ENCODE measurements around the gene TOX2.

Gene TOX2

GRCh38 chr20:44017211-44017610, 102.6 kb downstream of the TOX2 start:
- Histone ChIP-seq H3K36me3 (ENCODE audit: control insufficient read depth in 4 of 4, insufficient read depth in 4 of 4, low read length in 3 of 4) (no peaks in the 10 kb centered on the region), H3K27ac (ENCODE audit: insufficient read depth in 1 of 2, low read depth in 1 of 2, low read length in 2 of 2, poor library complexity in 1 of 2, severe bottlenecking in 2 of 2) (no peak overlapping the region), H3K9me3 (ENCODE audit: control extremely low read depth in 1 of 5, control insufficient read depth in 4 of 5, insufficient read depth in 2 of 5, low read depth in 1 of 5, low read length in 4 of 5) (no peaks in the 10 kb centered on the region), H3K27me3 (replicated peaks in 2 of 5; ENCODE audit: control insufficient read depth in 4 of 5, insufficient read depth in 5 of 5, low read length in 4 of 5) (peaks cover 0 to 79% (median 8%) of the 10 kb centered on the region in 5 experiments), H3K4me3 (ENCODE audit: control insufficient read depth in 1 of 7, extremely low read depth in 1 of 7, insufficient read depth in 4 of 7, low read depth in 2 of 7, low read length in 6 of 7) (no peak overlapping the region), H3K4me1 (ENCODE audit: control extremely low read depth in 1 of 4, control insufficient read depth in 4 of 4, insufficient read depth in 4 of 4, low read length in 3 of 4) (peaks cover 0 to 8% (median 3%) of the 10 kb centered on the region in 4 experiments)
- CTCF ChIA-PET: no interaction called here
- POLR2A ChIA-PET: no interaction called here
- 99% methylated on average over 10 of the region's 11 CpGs for WGBS (ENCODE audit: insufficient coverage)
- DNase-seq: no peak

- peaks cover 0 to 8% (median 3%) of the 10 kb centered on the region in 4 experiments for H3K4me1 ChIP-seq (ENCODE audit: control extremely low read depth in 1 of 4, control insufficient read depth in 4 of 4, insufficient read depth in 4 of 4, low read length in 3 of 4)
- ChIA-PET POLR2A (no interaction called here), CTCF (interaction anchor here (0.9 to 2.0 kb wide), 2 partner anchors 62 to 75 kb away, joined by 3 to 4 read pairs; no protein-coding TSS in a partner anchor)
- 81% methylated on average over 4 of the region's 4 CpGs for WGBS (ENCODE audit: insufficient coverage)
- H3K4me3 ChIP-seq (ENCODE audit: control insufficient read depth in 1 of 7, extremely low read depth in 1 of 7, insufficient read depth in 4 of 7, low read depth in 2 of 7, low read length in 6 of 7): no peak overlapping the region
- H3K27me3 ChIP-seq (replicated peaks in 2 of 5; ENCODE audit: control insufficient read depth in 4 of 5, insufficient read depth in 5 of 5, low read length in 4 of 5): peaks cover 0 to 82% (median 10%) of the 10 kb centered on the region in 5 experiments
- no peak overlapping the region for H3K27ac ChIP-seq (ENCODE audit: insufficient read depth in 1 of 2, low read depth in 1 of 2, low read length in 2 of 2, poor library complexity in 1 of 2, severe bottlenecking in 2 of 2)
- H3K9me3 ChIP-seq (ENCODE audit: control extremely low read depth in 1 of 5, control insufficient read depth in 4 of 5, insufficient read depth in 2 of 5, low read depth in 1 of 5, low read length in 4 of 5): no peaks in the 10 kb centered on the region
- no peak for DNase-seq
- H3K36me3 ChIP-seq (ENCODE audit: control insufficient read depth in 4 of 4, insufficient read depth in 4 of 4, low read length in 3 of 4): no peaks in the 10 kb centered on the region
Measured at GRCh38 chr20:44017905-44018258, 103.2 kb downstream of the TOX2 start.

GRCh38 chr20:44018259-44018941, 103.7 kb downstream of the TOX2 start:
- H3K27me3 ChIP-seq (replicated peaks in 2 of 5; ENCODE audit: control insufficient read depth in 4 of 5, insufficient read depth in 5 of 5, low read length in 4 of 5): peaks cover 0 to 81% (median 11%) of the 10 kb centered on the region in 5 experiments
- no peaks in the 10 kb centered on the region for H3K9me3 ChIP-seq (ENCODE audit: control extremely low read depth in 1 of 5, control insufficient read depth in 4 of 5, insufficient read depth in 2 of 5, low read depth in 1 of 5, low read length in 4 of 5)
- no peak overlapping the region for H3K27ac ChIP-seq (ENCODE audit: insufficient read depth in 1 of 2, low read depth in 1 of 2, low read length in 2 of 2, poor library complexity in 1 of 2, severe bottlenecking in 2 of 2)
- H3K4me3 ChIP-seq (ENCODE audit: control insufficient read depth in 1 of 7, extremely low read depth in 1 of 7, insufficient read depth in 4 of 7, low read depth in 2 of 7, low read length in 6 of 7): no peak overlapping the region
- ChIA-PET CTCF (interaction anchor here (0.9 to 2.0 kb wide), 2 partner anchors 61 to 76 kb away, joined by 3 to 4 read pairs; no protein-coding TSS in a partner anchor), POLR2A (no interaction called here)
- 77% methylated on average over 14 of the region's 15 CpGs for WGBS (ENCODE audit: insufficient coverage)
- no peak for DNase-seq
- peaks cover 0 to 8% (median 3%) of the 10 kb centered on the region in 4 experiments for H3K4me1 ChIP-seq (ENCODE audit: control extremely low read depth in 1 of 4, control insufficient read depth in 4 of 4, insufficient read depth in 4 of 4, low read length in 3 of 4)
- no peaks in the 10 kb centered on the region for H3K36me3 ChIP-seq (ENCODE audit: control insufficient read depth in 4 of 4, insufficient read depth in 4 of 4, low read length in 3 of 4)

- no peaks in the 10 kb centered on the region for H3K9me3 ChIP-seq (ENCODE audit: control extremely low read depth in 1 of 5, control insufficient read depth in 4 of 5, insufficient read depth in 2 of 5, low read depth in 1 of 5, low read length in 4 of 5)
- no peaks in the 10 kb centered on the region for H3K36me3 ChIP-seq (ENCODE audit: control insufficient read depth in 4 of 4, insufficient read depth in 4 of 4, low read length in 3 of 4)
- ChIA-PET POLR2A (no interaction called here), CTCF (interaction anchor here (2.0 kb wide), 1 partner anchor 61 kb away, joined by 4 read pairs; no protein-coding TSS in a partner anchor)
- no peak for DNase-seq
- WGBS (ENCODE audit: insufficient coverage): 84% methylated on average over 2 of the region's 2 CpGs
- peaks cover 0 to 81% (median 13%) of the 10 kb centered on the region in 5 experiments for H3K27me3 ChIP-seq (replicated peaks in 2 of 5; ENCODE audit: control insufficient read depth in 4 of 5, insufficient read depth in 5 of 5, low read length in 4 of 5)
- no peak overlapping the region for H3K27ac ChIP-seq (ENCODE audit: insufficient read depth in 1 of 2, low read depth in 1 of 2, low read length in 2 of 2, poor library complexity in 1 of 2, severe bottlenecking in 2 of 2)
- H3K4me1 ChIP-seq (ENCODE audit: control extremely low read depth in 1 of 4, control insufficient read depth in 4 of 4, insufficient read depth in 4 of 4, low read length in 3 of 4): peaks cover 0 to 8% (median 3%) of the 10 kb centered on the region in 4 experiments
- no peak overlapping the region for H3K4me3 ChIP-seq (ENCODE audit: control insufficient read depth in 1 of 7, extremely low read depth in 1 of 7, insufficient read depth in 4 of 7, low read depth in 2 of 7, low read length in 6 of 7)
Measured at GRCh38 chr20:44018942-44019637, 104.4 kb downstream of the TOX2 start.

- H3K4me3 ChIP-seq (ENCODE audit: control insufficient read depth in 1 of 7, extremely low read depth in 1 of 7, insufficient read depth in 4 of 7, low read depth in 2 of 7, low read length in 6 of 7): no peak overlapping the region
- WGBS (ENCODE audit: insufficient coverage): 46% methylated on average over 10 of the region's 13 CpGs
- peak in 2 of 3 donors; percentile 3 to 11 for DNase-seq
- H3K27ac ChIP-seq (ENCODE audit: insufficient read depth in 1 of 2, low read depth in 1 of 2, low read length in 2 of 2, poor library complexity in 1 of 2, severe bottlenecking in 2 of 2): no peak overlapping the region
- no peaks in the 10 kb centered on the region for H3K36me3 ChIP-seq (ENCODE audit: control insufficient read depth in 4 of 4, insufficient read depth in 4 of 4, low read length in 3 of 4)
- ChIA-PET CTCF (interaction anchor here (2.0 kb wide), 1 partner anchor 60 kb away, joined by 4 read pairs; no protein-coding TSS in a partner anchor), POLR2A (no interaction called here)
- H3K4me1 ChIP-seq (ENCODE audit: control extremely low read depth in 1 of 4, control insufficient read depth in 4 of 4, insufficient read depth in 4 of 4, low read length in 3 of 4): peaks cover 0 to 8% (median 3%) of the 10 kb centered on the region in 4 experiments
- peaks cover 0 to 74% (median 11%) of the 10 kb centered on the region in 5 experiments for H3K27me3 ChIP-seq (replicated peaks in 2 of 5; ENCODE audit: control insufficient read depth in 4 of 5, insufficient read depth in 5 of 5, low read length in 4 of 5)
- H3K9me3 ChIP-seq (ENCODE audit: control extremely low read depth in 1 of 5, control insufficient read depth in 4 of 5, insufficient read depth in 2 of 5, low read depth in 1 of 5, low read length in 4 of 5): no peaks in the 10 kb centered on the region
Measured at GRCh38 chr20:44019638-44020335, 105.1 kb downstream of the TOX2 start.

- no peaks in the 10 kb centered on the region for H3K36me3 ChIP-seq (ENCODE audit: control insufficient read depth in 4 of 4, insufficient read depth in 4 of 4, low read length in 3 of 4)
- H3K27ac ChIP-seq (ENCODE audit: insufficient read depth in 1 of 2, low read depth in 1 of 2, low read length in 2 of 2, poor library complexity in 1 of 2, severe bottlenecking in 2 of 2): no peak overlapping the region
- no peak overlapping the region for H3K4me3 ChIP-seq (ENCODE audit: control insufficient read depth in 1 of 7, extremely low read depth in 1 of 7, insufficient read depth in 4 of 7, low read depth in 2 of 7, low read length in 6 of 7)
- peaks cover 0 to 72% (median 13%) of the 10 kb centered on the region in 5 experiments for H3K27me3 ChIP-seq (replicated peaks in 2 of 5; ENCODE audit: control insufficient read depth in 4 of 5, insufficient read depth in 5 of 5, low read length in 4 of 5)
- H3K9me3 ChIP-seq (ENCODE audit: control extremely low read depth in 1 of 5, control insufficient read depth in 4 of 5, insufficient read depth in 2 of 5, low read depth in 1 of 5, low read length in 4 of 5): no peaks in the 10 kb centered on the region
- ChIA-PET POLR2A (no interaction called here), CTCF (no interaction called here)
- peaks cover 0 to 8% (median 3%) of the 10 kb centered on the region in 4 experiments for H3K4me1 ChIP-seq (ENCODE audit: control extremely low read depth in 1 of 4, control insufficient read depth in 4 of 4, insufficient read depth in 4 of 4, low read length in 3 of 4)
- no peak for DNase-seq
- WGBS (ENCODE audit: insufficient coverage): 85% methylated on average over 9 of the region's 12 CpGs
Measured at GRCh38 chr20:44020406-44021148, 105.9 kb downstream of the TOX2 start.

Data from common myeloid progenitor, CD34-positive (primary cell).